Measurements from ENCODE around the gene ELFN2. TPM values are rescaled to one million over a fixed set of nuclear protein-coding genes. Genes with fewer than 3 reads are reported as not detected.

Gene ELFN2
- polyA plus RNA-seq, 1 experiment = 2.6 TPM

DNA sequence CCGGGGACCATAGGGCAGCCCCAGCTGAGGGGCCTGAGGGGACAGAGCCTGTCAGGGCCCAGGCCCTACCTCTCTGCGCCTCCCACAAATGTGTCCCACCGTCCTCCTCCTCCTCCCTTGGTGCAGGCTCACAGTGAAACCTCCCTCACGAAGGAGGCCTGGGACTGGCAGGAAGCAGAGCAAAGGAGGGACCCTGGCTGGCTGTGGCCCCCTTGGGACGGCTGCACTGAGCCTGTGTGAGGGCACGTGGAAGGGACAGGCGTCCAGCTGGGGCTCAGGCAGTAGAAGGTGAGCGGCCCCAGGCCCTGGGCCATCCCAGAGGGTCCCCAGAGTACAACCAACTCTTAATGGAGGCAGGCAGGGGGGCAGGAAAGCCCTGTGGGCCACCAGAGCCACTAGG is 60.7 kb downstream of the ELFN2 start:
- Histone ChIP-seq H3K27me3 (ENCODE audit: control insufficient read depth, insufficient read depth, low read length) (peaks cover 2% of the 10 kb centered on the region), H3K9me3 (ENCODE audit: control insufficient read depth, insufficient read depth, low read length) (no peaks in the 10 kb centered on the region), H3K27ac (ENCODE audit: low read depth, low read length) (no peak overlapping the region), H3K4me3 (ENCODE audit: low read depth, low read length) (no peak overlapping the region)
- CTCF ChIA-PET = no interaction called here
- TF ChIP-seq, protein P1, sequence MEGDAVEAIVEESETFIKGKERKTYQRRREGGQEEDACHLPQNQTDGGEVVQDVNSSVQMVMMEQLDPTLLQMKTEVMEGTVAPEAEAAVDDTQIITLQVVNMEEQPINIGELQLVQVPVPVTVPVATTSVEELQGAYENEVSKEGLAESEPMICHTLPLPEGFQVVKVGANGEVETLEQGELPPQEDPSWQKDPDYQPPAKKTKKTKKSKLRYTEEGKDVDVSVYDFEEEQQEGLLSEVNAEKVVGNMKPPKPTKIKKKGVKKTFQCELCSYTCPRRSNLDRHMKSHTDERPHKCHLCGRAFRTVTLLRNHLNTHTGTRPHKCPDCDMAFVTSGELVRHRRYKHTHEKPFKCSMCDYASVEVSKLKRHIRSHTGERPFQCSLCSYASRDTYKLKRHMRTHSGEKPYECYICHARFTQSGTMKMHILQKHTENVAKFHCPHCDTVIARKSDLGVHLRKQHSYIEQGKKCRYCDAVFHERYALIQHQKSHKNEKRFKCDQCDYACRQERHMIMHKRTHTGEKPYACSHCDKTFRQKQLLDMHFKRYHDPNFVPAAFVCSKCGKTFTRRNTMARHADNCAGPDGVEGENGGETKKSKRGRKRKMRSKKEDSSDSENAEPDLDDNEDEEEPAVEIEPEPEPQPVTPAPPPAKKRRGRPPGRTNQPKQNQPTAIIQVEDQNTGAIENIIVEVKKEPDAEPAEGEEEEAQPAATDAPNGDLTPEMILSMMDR (IDR thresholded peaks at IDR 0.05; ENCODE audit: low read depth, low read length) = no peak
- DNase-seq (ENCODE audit: low read depth, low spot score) = no peak
- POLR2A ChIA-PET = no interaction called here

DNA sequence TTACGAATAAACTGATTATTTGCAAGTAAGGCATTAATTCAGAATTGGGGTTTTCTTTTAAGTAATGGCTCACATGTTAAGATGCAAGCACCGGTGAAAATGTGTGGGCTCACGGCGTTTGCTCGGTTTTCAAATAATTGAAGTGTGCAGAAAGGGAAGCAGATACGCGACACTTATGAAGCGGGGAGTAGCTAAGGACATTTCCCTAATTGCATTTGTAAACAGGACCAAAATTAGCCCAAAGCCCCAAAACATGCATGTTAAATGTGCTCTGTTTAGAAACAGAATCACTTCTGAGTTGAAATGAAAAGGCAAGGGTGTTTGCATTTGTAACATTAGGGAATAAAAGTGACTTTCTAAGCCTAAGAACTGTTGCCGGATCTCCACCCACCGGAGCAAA is 61.3 kb downstream of the ELFN2 start:
- no peaks in the 10 kb centered on the region for H3K9me3 ChIP-seq (ENCODE audit: control insufficient read depth, insufficient read depth, low read length)
- POLR2A ChIA-PET = no interaction called here

DNA sequence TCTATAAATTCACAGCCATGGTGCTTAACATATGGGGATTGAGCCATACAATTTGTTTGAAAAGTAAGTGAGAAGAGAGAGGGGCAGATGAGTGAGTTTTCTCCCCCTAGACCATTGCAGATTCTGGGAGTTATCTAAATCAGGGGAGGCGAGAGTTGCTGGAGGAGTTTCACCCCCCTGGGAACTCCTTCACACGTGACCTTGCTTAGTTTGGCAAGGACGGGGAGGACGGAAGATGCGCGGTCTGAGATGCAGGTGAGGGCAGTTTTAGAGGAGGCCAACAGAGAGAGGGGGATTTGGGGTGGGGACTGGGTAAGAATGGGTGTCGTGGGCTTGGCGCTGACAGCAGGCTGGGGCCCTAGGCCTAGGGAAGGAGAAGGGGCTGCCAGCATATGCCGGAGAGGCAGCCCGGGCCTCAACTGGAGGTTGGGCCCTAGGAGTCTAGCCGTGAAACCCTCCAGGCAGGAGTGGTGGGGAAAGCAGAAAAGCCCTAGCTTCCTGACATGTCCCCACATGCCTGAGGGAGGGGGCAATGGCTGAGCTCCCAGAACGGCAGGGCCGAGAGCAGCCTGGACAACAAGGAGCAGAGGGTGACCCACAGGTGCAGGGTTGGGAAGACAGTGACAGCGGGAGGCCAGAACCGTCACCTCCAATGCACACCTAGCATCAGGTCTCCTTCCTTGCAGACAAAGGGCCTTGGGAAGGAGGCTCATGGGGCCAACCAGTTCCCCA is 63.9 kb downstream of the ELFN2 start:
- Histone ChIP-seq H3K27me3 (ENCODE audit: control insufficient read depth, insufficient read depth, low read length) (peaks cover 2% of the 10 kb centered on the region), H3K9me3 (ENCODE audit: control insufficient read depth, insufficient read depth, low read length) (no peaks in the 10 kb centered on the region), H3K27ac (ENCODE audit: low read depth, low read length) (no peak overlapping the region), H3K4me3 (ENCODE audit: low read depth, low read length) (no peak overlapping the region)
- POLR2A ChIA-PET = no interaction called here
- TF ChIP-seq, protein P1 (IDR thresholded peaks at IDR 0.05; ENCODE audit: low read depth, low read length) = no peak
- DNase-seq (ENCODE audit: low read depth, low spot score) = no peak
- CTCF ChIA-PET = no interaction called here

More for the DNA sequence above, 61.3 kb downstream of the ELFN2 start:
- TF ChIP-seq, protein P1 (IDR thresholded peaks at IDR 0.05; ENCODE audit: low read depth, low read length) = no peak
- peaks cover 2% of the 10 kb centered on the region for H3K27me3 ChIP-seq (ENCODE audit: control insufficient read depth, insufficient read depth, low read length)
- H3K4me3 ChIP-seq (ENCODE audit: low read depth, low read length) = no peak overlapping the region
- no peak overlapping the region for H3K27ac ChIP-seq (ENCODE audit: low read depth, low read length)
- CTCF ChIA-PET = no interaction called here
- no peak for DNase-seq (ENCODE audit: low read depth, low spot score)

DNA sequence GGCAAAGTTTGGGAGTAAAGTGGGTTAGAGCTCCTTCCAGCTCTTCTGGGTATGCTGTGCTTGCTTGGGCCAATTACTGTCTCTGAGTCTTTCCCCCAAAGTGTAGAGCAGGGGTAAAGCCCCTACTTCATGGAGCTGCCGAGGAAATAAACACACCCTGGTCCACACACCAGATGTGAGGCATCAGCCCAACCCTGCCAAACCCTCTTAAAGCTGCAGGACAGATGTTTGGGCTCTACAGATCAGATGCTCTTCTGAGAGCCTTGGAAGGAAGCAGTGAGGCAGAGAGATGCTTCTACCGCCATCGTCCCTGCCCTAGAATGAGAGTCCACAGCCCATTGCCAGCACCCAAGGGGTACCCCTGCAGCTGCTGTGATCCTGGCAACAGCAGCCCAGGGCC is 64.7 kb downstream of the ELFN2 start:
- ChIA-PET POLR2A (no interaction called here), CTCF (no interaction called here)
- Histone ChIP-seq H3K4me3 (ENCODE audit: low read depth, low read length) (no peak overlapping the region), H3K9me3 (ENCODE audit: control insufficient read depth, insufficient read depth, low read length) (no peaks in the 10 kb centered on the region; the same call in 1 of the 2 replicates), H3K27ac (ENCODE audit: low read depth, low read length) (no peak overlapping the region), H3K27me3 (ENCODE audit: control insufficient read depth, insufficient read depth, low read length) (peaks cover 2% of the 10 kb centered on the region)
- DNase-seq (ENCODE audit: low read depth, low spot score) = peak; percentile 13
- TF ChIP-seq, protein P1 (IDR thresholded peaks at IDR 0.05; ENCODE audit: low read depth, low read length) = no peak

DNA sequence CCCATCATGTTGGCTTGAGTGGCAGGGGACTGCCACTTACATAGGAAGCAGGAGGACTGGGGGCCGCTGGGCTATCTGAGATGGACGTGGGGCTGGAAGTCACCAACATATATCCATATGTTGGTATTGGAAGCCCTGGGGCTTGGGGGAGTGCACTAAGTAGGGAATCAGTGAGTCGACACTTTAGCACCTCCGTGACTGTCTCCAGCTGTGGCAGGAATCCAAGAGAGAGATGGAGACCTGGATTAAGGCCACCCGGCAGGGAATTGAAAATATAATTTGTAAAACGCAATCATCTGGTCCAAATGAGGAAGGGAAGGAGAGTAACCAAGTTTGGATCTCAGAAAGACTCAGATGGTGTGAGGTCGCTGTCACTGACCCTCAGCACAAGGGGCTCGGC is 68.4 kb downstream of the ELFN2 start:
- DNase-seq (ENCODE audit: low read depth, low spot score) = no peak
- TF ChIP-seq, protein P1 (IDR thresholded peaks at IDR 0.05; ENCODE audit: low read depth, low read length) = no peak
- peaks cover 3% of the 10 kb centered on the region for H3K9me3 ChIP-seq (ENCODE audit: control insufficient read depth, insufficient read depth, low read length)
- no peak overlapping the region for H3K4me3 ChIP-seq (ENCODE audit: low read depth, low read length)
- ChIA-PET POLR2A (no interaction called here), CTCF (no interaction called here)
- H3K27me3 ChIP-seq (ENCODE audit: control insufficient read depth, insufficient read depth, low read length) = peaks cover 15% of the 10 kb centered on the region
- no peak overlapping the region for H3K27ac ChIP-seq (ENCODE audit: low read depth, low read length)
